EL (cell line): ENCODE results near the gene TEX48.

Source experiments
- DNase-seq: peaks from one replicate; pipeline ENCODE4 v3.0.0-alpha.2; 2016

TEX48 gene

GRCh38 chr9:114666401-114666800 is 15.6 kb downstream of the TEX48 start:
- no peak for DNase-seq

- no peak for DNase-seq
Observed at GRCh38 chr9:114664181-114664580, 17.8 kb downstream of the TEX48 start.

GRCh38 chr9:114662081-114662989 is 19.7 kb downstream of the TEX48 start:
- DNase-seq = peak; percentile 47

- DNase-seq = no peak
Observed at GRCh38 chr9:114657705-114658104, 24.3 kb downstream of the TEX48 start, which contains the start of gene TEX53. TEX53 (minus strand) TSS chr9:114657805; CDS start chr9:114657774, 31 bp downstream.

GRCh38 chr9:114656301-114656700 is 25.7 kb downstream of the TEX48 start:
- no peak for DNase-seq

GRCh38 chr9:114655689-114656088 is 26.3 kb downstream of the TEX48 start:
- DNase-seq = peak; percentile 77

GRCh38 chr9:114653556-114654159 is 28.3 kb downstream of the TEX48 start:
- peak; percentile 77 for DNase-seq

- DNase-seq = peak; percentile 23
Observed at GRCh38 chr9:114652776-114653555, 29.0 kb downstream of the TEX48 start.

- DNase-seq = no peak
Observed at GRCh38 chr9:114643896-114644295, 38.1 kb downstream of the TEX48 start.

- DNase-seq = no peak
Observed at GRCh38 chr9:114643001-114643400, 39.0 kb downstream of the TEX48 start.

GRCh38 chr9:114641967-114642366 is 40.0 kb downstream of the TEX48 start:
- DNase-seq = no peak

- no peak for DNase-seq
Observed at GRCh38 chr9:114638404-114638803, 43.6 kb downstream of the TEX48 start.

GRCh38 chr9:114634387-114634786 is 47.6 kb downstream of the TEX48 start:
- no peak for DNase-seq

GRCh38 chr9:114633438-114634089 is 48.4 kb downstream of the TEX48 start:
- no peak for DNase-seq

GRCh38 chr9:114631166-114631565 is 50.8 kb downstream of the TEX48 start:
- DNase-seq = no peak

GRCh38 chr9:114629563-114630090 is 52.4 kb downstream of the TEX48 start:
- no peak for DNase-seq

- no peak for DNase-seq
Observed at GRCh38 chr9:114627553-114627952, 54.4 kb downstream of the TEX48 start.

- no peak for DNase-seq
Observed at GRCh38 chr9:114626415-114627020, 55.5 kb downstream of the TEX48 start.

- DNase-seq = no peak
Observed at GRCh38 chr9:114624677-114625076, 57.3 kb downstream of the TEX48 start.

- DNase-seq = peak; percentile 73
Observed at GRCh38 chr9:114621975-114622609, 59.9 kb downstream of the TEX48 start.

GRCh38 chr9:114621561-114621960 is 60.4 kb downstream of the TEX48 start:
- DNase-seq = no peak
